Measurements from ENCODE around the gene PSENEN. TPM values are rescaled to one million over a fixed set of nuclear protein-coding genes. Genes with fewer than 3 reads are reported as not detected.

The PSENEN gene
- total and polyA plus RNA-seq, 2 experiments from 2014 or later = 20.6 to 175 TPM

GRCh38 chr19:35775046-35775297 lies 29.5 kb downstream of the PSENEN start:
- ATAC-seq = no peak
- no peak overlapping the region for H3K27ac Mint-ChIP-seq
- peak overlapping the region; percentile 65; the same call in 1 of the 2 replicates for H3K4me3 ChIP-seq

More at GRCh38 chr19:35775046-35775297, 29.5 kb downstream of the PSENEN start:
- DNase-seq (ENCODE audit: low spot score) = no peak
- Mint-ChIP-seq H3K9me3 (no peaks in the 10 kb centered on the region; the same call in 2 of the 3 replicates), H3K4me3 (peak overlapping the region; percentile 76), H3K27me3 (ENCODE audit: insufficient read depth, low read depth, poor library complexity) (peaks cover 21% of the 10 kb centered on the region), H3K36me3 (ENCODE audit: low read depth) (no peaks in the 10 kb centered on the region; the same call in 2 of the 3 replicates), H3K4me1 (peaks cover 32% of the 10 kb centered on the region)
- Histone ChIP-seq H2AFZ (no peak overlapping the region), H3K27me3 (ENCODE audit: insufficient read depth) (peaks cover 16% of the 10 kb centered on the region), H3F3A (replicated peaks; ENCODE audit: low read depth) (peaks cover 7% of the 10 kb centered on the region; the same call in 1 of the 2 replicates), H3K79me2 (replicated peaks; ENCODE audit: insufficient read depth) (no peaks in the 10 kb centered on the region), H3K27ac (ENCODE audit: low read depth) (no peak overlapping the region), H3K4me2 (peak overlapping the region; percentile 62), H3K4me1 (ENCODE audit: insufficient read depth) (peaks cover 22% of the 10 kb centered on the region), H3K36me3 (ENCODE audit: insufficient read depth) (no peaks in the 10 kb centered on the region), H4K20me1 (replicated peaks; ENCODE audit: insufficient read depth) (no peaks in the 10 kb centered on the region; the same call in 1 of the 2 replicates), H3K9me2 (ENCODE audit: insufficient read depth) (no peaks in the 10 kb centered on the region)
- TF ChIP-seq EZH2 (IDR thresholded peaks at IDR 0.05; ENCODE audit: low read depth, unreplicated experiment) (no peak), NANOG (IDR thresholded peaks at IDR 0.05; ENCODE audit: borderline replicate concordance) (no peak), ZNF114 (CRISPR knock-in tag; IDR thresholded peaks at IDR 0.05) (no peak), ETS1 (IDR thresholded peaks at IDR 0.05) (no peak), EZH2phosphoT487 (IDR thresholded peaks at IDR 0.05; ENCODE audit: unreplicated experiment) (no peak), JUNB (IDR thresholded peaks at IDR 0.05; ENCODE audit: unreplicated experiment) (no peak), REST (IDR thresholded peaks at IDR 0.05; ENCODE audit: unreplicated experiment) (no peak)

Data from GM23338 (cell line).